Prostate gland (tissue), 2 donors: Measurements from ENCODE around the gene C2CD3. TPM values are rescaled to one million over a fixed set of nuclear protein-coding genes. Genes with fewer than 3 reads are reported as not detected.

ENCODE experiments used
- DNase-seq: peaks from one replicate; pipeline ENCODE4 v3.0.0-alpha.2; 2019; ENCODE audit warnings: low spot score
- H3K27ac ChIP-seq, 2 donors: fragments of 200-600 bp; sonication (generic); 2 replicates each; pipeline ENCODE4 v1.5.1; 2017 to 2019
- H3K27me3 ChIP-seq: fragments of 200-600 bp; sonication (generic); replicated peaks from 2 replicates; pipeline ENCODE4 v1.5.1; 2019; ENCODE audit not compliant: insufficient read depth
- H3K36me3 ChIP-seq, 2 donors: fragments of 200-600 bp; sonication (generic); 1 replicate in 1 of 2; 2 replicates in 1 of 2; pipeline versions ENCODE4 v1.5.1 to v1.8.1; 2017 to 2019
- H3K4me1 ChIP-seq: fragments of 200-600 bp; sonication (generic); replicated peaks from 2 replicates; pipeline ENCODE4 v1.5.1; 2019
- H3K4me3 ChIP-seq, 2 donors: fragments of 200-600 bp; sonication (generic); 2 replicates each; pipeline ENCODE4 v1.5.1; 2017 to 2019
- H3K9me3 ChIP-seq: fragments of 200-600 bp; sonication (generic); 2 replicates; pipeline ENCODE4 v1.5.1; 2017
- POLR2A ChIP-seq: fragments of 450-650 bp; IDR thresholded peaks from one replicate; pipeline ENCODE4 v1.6.1; 2016; ENCODE audit warnings: antibody characterized with exemption, mild to moderate bottlenecking
- POLR2AphosphoS5 ChIP-seq: sonication (generic); formaldehyde crosslinking; IDR thresholded peaks from one replicate; pipeline ENCODE4 v1.6.1; 2017; ENCODE audit warnings: antibody characterized with exemption
- WGBS: methylation state at CpG from one replicate; pipeline ENCODE4 v1.1.5; 2018; 5-methylcytosine and 5-hydroxymethylcytosine counted together
- intact Hi-C: fragments of 100-400 bp; cut with DNase I; formaldehyde crosslinking; loops from one replicate; pipeline ENCODE4 v1.14.2; 2022
- total RNA-seq, 2 donors: library from RNA; depleted of rRNA; stranded (reverse); fragments of >200 nt; gene quantifications; one replicate each; pipeline ENCODE4 v1.1.0, GENCODE V29; 2016
- TF ChIP-seq, protein P1 (sequence below), 4 experiments: fragments of 200-600 bp in 2 of 4; fragments of 450-650 bp in 2 of 4; sonication (generic) in 2 of 4; IDR thresholded peaks; 1 replicate in 3 of 4; 2 replicates in 1 of 4; pipeline ENCODE4 v1.5.1; 2016 to 2019; ENCODE audit warnings: antibody characterized with exemption in 4 of 4, mild to moderate bottlenecking in 2 of 4, moderate library complexity in 2 of 4

The C2CD3 gene
- total RNA-seq, 2 donors from 2014 or later: 38.7 to 49.6 TPM

DNA sequence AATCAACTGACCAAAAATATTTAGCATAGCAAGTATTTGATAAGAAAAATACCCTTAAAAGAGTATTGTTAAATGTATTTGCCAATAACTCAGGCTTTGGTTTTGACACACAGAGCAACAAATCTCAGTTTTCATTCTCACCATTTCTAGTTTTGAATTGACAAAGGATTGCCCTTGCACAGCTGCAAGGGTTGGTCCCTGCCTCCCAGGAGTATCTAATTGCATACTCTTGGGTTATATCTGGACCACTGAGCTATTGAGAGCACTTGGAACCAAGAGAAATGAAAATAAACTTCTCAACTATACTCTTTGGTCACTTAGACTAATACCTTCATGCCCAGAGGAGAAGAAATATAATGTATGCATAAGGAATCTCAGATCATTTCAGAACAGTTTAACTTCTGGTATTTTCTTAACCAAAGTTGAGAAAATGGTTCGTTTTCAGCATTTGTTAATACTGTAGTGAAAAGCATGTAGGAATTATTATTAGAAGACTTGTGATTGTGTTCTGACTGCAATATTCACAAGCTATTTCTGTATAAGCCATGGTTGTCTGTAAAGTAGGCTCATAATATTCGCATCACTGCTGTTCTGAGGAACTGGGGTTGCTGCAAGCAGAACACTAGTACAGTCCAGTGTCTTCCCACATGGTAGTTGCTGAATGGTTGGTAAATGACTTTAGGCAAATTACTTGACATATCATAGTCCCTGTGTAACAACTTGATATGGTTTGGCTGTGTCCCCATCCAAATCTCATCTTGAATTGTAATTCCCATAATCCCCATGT lies 7.9 kb downstream of the C2CD3 start:
- intact Hi-C loops: no loop called here
- no peak overlapping the region for H3K27ac ChIP-seq
- TF ChIP-seq POLR2A (no peak), POLR2AphosphoS5 (no peak)
- TF ChIP-seq, protein P1, sequence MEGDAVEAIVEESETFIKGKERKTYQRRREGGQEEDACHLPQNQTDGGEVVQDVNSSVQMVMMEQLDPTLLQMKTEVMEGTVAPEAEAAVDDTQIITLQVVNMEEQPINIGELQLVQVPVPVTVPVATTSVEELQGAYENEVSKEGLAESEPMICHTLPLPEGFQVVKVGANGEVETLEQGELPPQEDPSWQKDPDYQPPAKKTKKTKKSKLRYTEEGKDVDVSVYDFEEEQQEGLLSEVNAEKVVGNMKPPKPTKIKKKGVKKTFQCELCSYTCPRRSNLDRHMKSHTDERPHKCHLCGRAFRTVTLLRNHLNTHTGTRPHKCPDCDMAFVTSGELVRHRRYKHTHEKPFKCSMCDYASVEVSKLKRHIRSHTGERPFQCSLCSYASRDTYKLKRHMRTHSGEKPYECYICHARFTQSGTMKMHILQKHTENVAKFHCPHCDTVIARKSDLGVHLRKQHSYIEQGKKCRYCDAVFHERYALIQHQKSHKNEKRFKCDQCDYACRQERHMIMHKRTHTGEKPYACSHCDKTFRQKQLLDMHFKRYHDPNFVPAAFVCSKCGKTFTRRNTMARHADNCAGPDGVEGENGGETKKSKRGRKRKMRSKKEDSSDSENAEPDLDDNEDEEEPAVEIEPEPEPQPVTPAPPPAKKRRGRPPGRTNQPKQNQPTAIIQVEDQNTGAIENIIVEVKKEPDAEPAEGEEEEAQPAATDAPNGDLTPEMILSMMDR (IDR thresholded peaks at IDR 0.05): no peak
- H3K36me3 ChIP-seq: no peaks in the 10 kb centered on the region
- 94% methylated on average over 2 of the region's 2 CpGs for WGBS
- no peak overlapping the region for H3K4me3 ChIP-seq
- no peak for DNase-seq
- H3K4me1 ChIP-seq: no peaks in the 10 kb centered on the region
- no peaks in the 10 kb centered on the region for H3K27me3 ChIP-seq
- H3K9me3 ChIP-seq: no peaks in the 10 kb centered on the region

DNA sequence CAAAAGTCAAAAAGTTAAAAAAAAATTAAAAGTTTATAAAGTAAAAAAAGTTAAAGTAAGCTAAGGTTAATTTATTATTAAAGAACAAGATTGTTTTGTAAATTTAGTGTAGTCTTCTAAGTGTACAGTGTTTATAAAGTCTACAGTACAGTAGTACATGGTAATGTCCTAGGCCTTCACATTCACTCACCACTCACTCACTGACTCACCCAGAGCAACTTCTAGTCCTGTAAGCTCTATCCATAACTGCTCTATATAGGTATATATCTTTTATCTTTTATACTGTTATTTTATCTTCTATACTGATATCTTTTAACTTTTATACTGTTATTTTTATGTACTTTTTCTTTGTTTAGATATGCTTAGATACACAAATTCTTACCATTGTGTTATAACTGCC lies 11.2 kb downstream of the C2CD3 start:
- H3K36me3 ChIP-seq: no peaks in the 10 kb centered on the region
- intact Hi-C loops: no loop called here

DNA sequence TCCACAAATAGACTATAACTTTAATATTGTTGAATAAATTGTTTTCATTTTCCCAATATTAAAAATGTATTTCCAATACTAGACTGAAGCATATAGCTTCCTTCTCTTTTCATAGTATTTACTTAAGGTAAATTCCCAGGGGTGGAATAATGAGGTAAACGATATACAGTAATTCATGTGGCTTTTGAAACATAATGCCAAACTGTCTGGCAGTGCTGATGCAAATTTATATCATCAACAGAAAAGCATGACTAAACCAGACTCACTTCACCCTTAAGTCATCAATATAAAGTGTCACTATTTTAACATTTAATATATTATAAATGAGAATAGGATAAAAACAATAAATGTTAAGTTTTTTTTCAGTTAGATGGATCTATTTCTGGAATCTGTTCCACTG lies 13.6 kb downstream of the C2CD3 start:
- no peak overlapping the region for H3K4me3 ChIP-seq
- WGBS: 74% methylated on average over 1 of the region's 1 CpG
- no peaks in the 10 kb centered on the region for H3K27me3 ChIP-seq
- TF ChIP-seq POLR2A (no peak), POLR2AphosphoS5 (no peak)
- TF ChIP-seq, protein P1 (IDR thresholded peaks at IDR 0.05): no peak
- no peaks in the 10 kb centered on the region for H3K4me1 ChIP-seq
- no peaks in the 10 kb centered on the region for H3K9me3 ChIP-seq
- no peak for DNase-seq
- no peak overlapping the region for H3K27ac ChIP-seq
- H3K36me3 ChIP-seq: no peaks in the 10 kb centered on the region
- intact Hi-C loops: no loop called here

More for the DNA sequence above, 11.2 kb downstream of the C2CD3 start:
- no peak overlapping the region for H3K27ac ChIP-seq
- no peaks in the 10 kb centered on the region for H3K4me1 ChIP-seq
- no peak for DNase-seq
- H3K27me3 ChIP-seq: no peaks in the 10 kb centered on the region
- no peak overlapping the region for H3K4me3 ChIP-seq
- no peak for TF ChIP-seq POLR2A
- TF ChIP-seq, protein P1 (IDR thresholded peaks at IDR 0.05): no peak
- TF ChIP-seq POLR2AphosphoS5: no peak
- no peaks in the 10 kb centered on the region for H3K9me3 ChIP-seq

DNA sequence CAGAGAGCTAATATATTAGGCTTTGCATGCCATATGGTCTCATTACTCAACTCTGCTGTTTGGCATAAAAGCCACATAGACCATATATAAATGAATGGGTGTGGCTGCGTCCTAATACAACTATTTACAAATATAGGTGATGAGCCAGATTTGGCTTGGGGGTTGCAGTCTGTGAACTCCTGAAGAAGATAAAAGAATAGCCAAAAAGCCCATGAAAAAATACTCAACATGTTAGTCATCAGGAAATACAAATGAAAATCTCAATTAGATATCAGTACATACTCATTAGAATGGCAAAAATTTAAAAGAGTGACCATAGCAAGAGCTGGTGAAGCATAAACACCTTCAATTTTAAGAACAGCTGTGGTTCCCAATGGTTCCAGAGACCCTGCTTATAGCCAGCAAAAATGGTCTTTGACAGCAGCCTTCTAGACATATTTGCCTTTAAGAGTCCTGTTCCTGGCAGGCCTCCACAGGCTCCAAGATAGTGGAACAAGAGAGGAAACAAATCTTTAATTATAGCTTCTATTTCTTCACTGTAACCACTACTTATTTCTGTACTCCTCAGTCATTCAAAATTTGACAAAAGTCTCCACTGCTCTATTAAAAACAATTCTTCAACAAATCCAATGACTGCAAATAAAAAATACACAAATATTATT lies 16.1 kb downstream of the C2CD3 start:
- Histone ChIP-seq H3K4me1 (no peaks in the 10 kb centered on the region), H3K9me3 (no peaks in the 10 kb centered on the region), H3K27me3 (no peaks in the 10 kb centered on the region), H3K4me3 (no peak overlapping the region), H3K27ac (no peak overlapping the region), H3K36me3 (no peaks in the 10 kb centered on the region)
- WGBS: 97% methylated on average over 1 of the region's 1 CpG
- intact Hi-C loops: no loop called here
- no peak for DNase-seq
- no peak for TF ChIP-seq POLR2AphosphoS5

DNA sequence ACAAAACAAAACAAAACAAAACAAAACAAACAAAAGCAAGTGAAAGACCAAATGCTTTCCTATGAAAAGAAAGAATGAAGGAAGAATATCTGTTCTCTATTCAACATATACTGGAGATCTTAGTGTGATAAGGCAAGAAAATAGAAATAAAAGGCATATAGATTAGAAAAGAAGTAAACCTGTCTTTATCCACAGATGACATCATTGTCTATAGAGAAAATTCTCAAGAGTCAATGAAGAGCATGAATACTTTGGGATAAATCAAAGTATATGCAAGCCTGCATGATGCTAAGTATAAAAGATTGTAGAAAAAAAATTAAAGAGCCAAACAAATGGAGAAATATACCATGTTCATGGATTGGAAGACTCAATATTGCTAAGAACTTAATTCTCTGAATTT lies 17.6 kb downstream of the C2CD3 start:
- intact Hi-C loops: no loop called here
- H3K36me3 ChIP-seq: no peaks in the 10 kb centered on the region
- TF ChIP-seq POLR2AphosphoS5 (no peak), POLR2A (no peak)
- TF ChIP-seq, protein P1 (IDR thresholded peaks at IDR 0.05): no peak

More for the DNA sequence above, 17.6 kb downstream of the C2CD3 start:
- Histone ChIP-seq H3K4me3 (no peak overlapping the region), H3K27ac (no peak overlapping the region), H3K4me1 (no peaks in the 10 kb centered on the region), H3K27me3 (no peaks in the 10 kb centered on the region), H3K9me3 (no peaks in the 10 kb centered on the region)
- DNase-seq: no peak
